HEK293 (cell line): Measurements from ENCODE around the gene ITGA7.

Experiments used
- CTCF ChIA-PET: fragments of 350-600 bp; formaldehyde crosslinking; extraction: SDS; loops from one replicate; lab custom pipeline; 2021; ENCODE audit warnings: antibody characterized with exemption; lab: Yijun Ruan, JAX
- POLR2A ChIA-PET: fragments of 300-600 bp; formaldehyde crosslinking; extraction: SDS; loops from one replicate; lab custom pipeline; 2020; ENCODE audit warnings: antibody characterized with exemption, inconsistent platforms; lab: Yijun Ruan, JAX
- H3K27ac ChIP-seq: fragments of 200-500 bp; sonication (Bioruptor generic); 2 replicates; pipeline ENCODE4 v1.5.1; 2014; ENCODE audit warnings: low read depth, low read length, control low read depth, inconsistent platforms; ENCODE audit errors: extremely low read depth
- H3K36me3 ChIP-seq, 2 experiments: fragments of 200-500 bp in 1 of 2; sonication (Bioruptor generic) in 1 of 2; 1 replicate in 1 of 2; 2 replicates in 1 of 2; pipeline ENCODE4 v1.5.1; 2014 to 2017; ENCODE audit warnings: inconsistent platforms in 2 of 2, low read length in 2 of 2; ENCODE audit not compliant: control insufficient read depth in 2 of 2, insufficient read depth in 1 of 2
- H3K4me1 ChIP-seq: fragments of 200-500 bp; sonication (Bioruptor generic); 2 replicates; pipeline ENCODE4 v1.5.1; 2014; ENCODE audit warnings: mild to moderate bottlenecking, low read length, inconsistent platforms; ENCODE audit not compliant: control insufficient read depth, insufficient read depth
- H3K4me3 ChIP-seq: 2 replicates; pipeline ENCODE4 v1.5.1; 2011; ENCODE audit warnings: low read depth, mild to moderate bottlenecking, control low read depth, low read length, moderate library complexity
- H3K9me3 ChIP-seq: fragments of 200-500 bp; sonication (Bioruptor generic); 2 replicates; pipeline ENCODE4 v1.5.1; 2014; ENCODE audit warnings: low read depth, low read length, inconsistent platforms; ENCODE audit not compliant: control insufficient read depth, insufficient read depth
- FEZF1 ChIP-seq: fragments of 450-650 bp; formaldehyde crosslinking; IDR thresholded peaks from 2 replicates; pipeline ENCODE4 v1.5.1; 2016; ENCODE audit warnings: missing biosample characterization, missing genetic modification characterization
- GLI2 ChIP-seq: fragments of 450-650 bp; formaldehyde crosslinking; IDR thresholded peaks from 2 replicates; pipeline ENCODE4; 2017; ENCODE audit warnings: missing biosample characterization, missing genetic modification characterization, low read depth, borderline replicate concordance
- GLI4 ChIP-seq: fragments of 450-650 bp; formaldehyde crosslinking; IDR thresholded peaks from 2 replicates; pipeline ENCODE4 v1.5.1; 2016; ENCODE audit warnings: missing biosample characterization, missing genetic modification characterization
- HOXD13 ChIP-seq: sonication (generic); formaldehyde crosslinking; IDR thresholded peaks from 2 replicates; pipeline ENCODE4 v1.8.0; 2022; ENCODE audit warnings: missing genetic modification reagents, borderline replicate concordance
- KLF8 ChIP-seq: fragments of 450-650 bp; formaldehyde crosslinking; IDR thresholded peaks from 2 replicates; pipeline ENCODE4 v1.5.1; 2016; ENCODE audit warnings: missing biosample characterization, missing genetic modification characterization
- PRDM2 ChIP-seq: fragments of 450-650 bp; formaldehyde crosslinking; IDR thresholded peaks from 2 replicates; pipeline ENCODE4 v1.5.1; 2016; ENCODE audit warnings: missing biosample characterization, missing genetic modification characterization, borderline replicate concordance
- REST ChIP-seq: fragments of 450-650 bp; formaldehyde crosslinking; IDR thresholded peaks from 2 replicates; pipeline ENCODE4 v1.5.1; 2016; ENCODE audit warnings: missing biosample characterization, missing genetic modification characterization
- WT1 ChIP-seq: fragments of 450-650 bp; formaldehyde crosslinking; IDR thresholded peaks from 2 replicates; pipeline ENCODE4 v1.5.1; 2016; ENCODE audit warnings: missing biosample characterization, missing genetic modification characterization
- ZNF140 ChIP-seq: fragments of 450-650 bp; formaldehyde crosslinking; IDR thresholded peaks from 2 replicates; pipeline ENCODE4 v1.5.1; 2016; ENCODE audit warnings: missing biosample characterization, missing genetic modification characterization
- ZNF16 ChIP-seq: fragments of 450-650 bp; formaldehyde crosslinking; IDR thresholded peaks from 2 replicates; pipeline ENCODE4 v1.5.1; 2016; ENCODE audit warnings: low read depth, missing biosample characterization, missing genetic modification characterization
- ZNF324 ChIP-seq: fragments of 450-650 bp; formaldehyde crosslinking; IDR thresholded peaks from 2 replicates; pipeline ENCODE4 v1.5.1; 2016; ENCODE audit warnings: missing biosample characterization, missing genetic modification characterization
- ZNF366 ChIP-seq: fragments of 450-650 bp; formaldehyde crosslinking; conservative IDR thresholded peaks from 2 replicates; pipeline ENCODE4 v1.5.1; 2016; ENCODE audit warnings: missing biosample characterization, missing genetic modification characterization
- ZNF398 ChIP-seq: fragments of 450-650 bp; formaldehyde crosslinking; IDR thresholded peaks from 2 replicates; pipeline ENCODE4 v1.5.1; 2017; ENCODE audit warnings: missing biosample characterization, missing genetic modification characterization
- ZNF624 ChIP-seq: fragments of 450-650 bp; formaldehyde crosslinking; IDR thresholded peaks from 2 replicates; pipeline ENCODE4 v1.5.1; 2017; ENCODE audit warnings: missing biosample characterization, missing genetic modification characterization
- ZNF629 ChIP-seq: fragments of 450-650 bp; formaldehyde crosslinking; IDR thresholded peaks from 2 replicates; pipeline ENCODE4 v1.5.1; 2017; ENCODE audit warnings: missing biosample characterization, missing genetic modification characterization
- ZNF645 ChIP-seq: fragments of 450-650 bp; formaldehyde crosslinking; IDR thresholded peaks from 2 replicates; pipeline ENCODE4; 2016; ENCODE audit warnings: missing biosample characterization, missing genetic modification characterization
- ZNF785 ChIP-seq: fragments of 450-650 bp; formaldehyde crosslinking; IDR thresholded peaks from 2 replicates; pipeline ENCODE4 v1.5.1; 2016; ENCODE audit warnings: missing biosample characterization, missing genetic modification characterization
- ZNF830 ChIP-seq: fragments of 450-650 bp; IDR thresholded peaks from 2 replicates; pipeline ENCODE4 v1.5.0; 2018; ENCODE audit warnings: missing biosample characterization, missing genetic modification characterization, low read depth, mild to moderate bottlenecking, moderate library complexity
- ZXDB ChIP-seq: fragments of 450-650 bp; formaldehyde crosslinking; IDR thresholded peaks from 2 replicates; pipeline ENCODE4 v1.5.1; 2016; ENCODE audit warnings: missing biosample characterization, missing genetic modification characterization
- TF ChIP-seq, protein P1 (sequence below): fragments of 450-650 bp; formaldehyde crosslinking; IDR thresholded peaks from 2 replicates; pipeline ENCODE4 v1.5.1; 2017; ENCODE audit warnings: missing biosample characterization, missing genetic modification characterization

Gene ITGA7

GRCh38 chr12:55742719-55743405 lies 35.2 kb upstream of the ITGA7 start, which contains the start of gene GDF11 (continued):
- TF ChIP-seq REST (tag by site-specific recombination) (no peak), ZXDB (peak; percentile 63), ZNF324 (tag by site-specific recombination) (peak; percentile 47; the same call in 1 of the 2 replicates), ZNF785 (tag by site-specific recombination) (0 out of 2 replicates have a peak, but pooled peaks have one; percentile 67), GLI2 (tag by site-specific recombination) (no peak), HOXD13 (CRISPR knock-in tag) (no peak), ZNF645 (tag by site-specific recombination) (0 out of 2 replicates have a peak, but pooled peaks have one; percentile 33), ZNF366 (tag by site-specific recombination) (peak; percentile 99), ZNF624 (tag by site-specific recombination) (no peak), ZNF629 (no peak), KLF8 (tag by site-specific recombination) (0 out of 2 replicates have a peak, but pooled peaks have one; percentile 35), ZNF398 (tag by site-specific recombination) (peak; percentile 96)
- TF ChIP-seq, all 188 proteins: peak for 34

- CTCF ChIA-PET = interaction anchor here (0.6 to 6.1 kb wide), 6 partner anchors 48 to 302 kb away, joined by 3 to 79 read pairs (median 3); no protein-coding TSS in a partner anchor
- Histone ChIP-seq H3K27ac (no peak overlapping the region), H3K9me3 (no peaks in the 10 kb centered on the region), H3K4me3 (no peak overlapping the region; the same call in 1 of the 2 replicates), H3K4me1 (peaks cover 21% of the 10 kb centered on the region; the same call in 1 of the 2 replicates), H3K36me3 (peaks cover 0 to 6% of the 10 kb centered on the region in 2 experiments; a peak in 1 of 3 replicates)
- POLR2A ChIA-PET = interaction anchor here (0.7 to 2.5 kb wide), 5 partner anchors 12 to 255 kb away, joined by 3 to 17 read pairs (median 4); partner anchors contain the start of genes CD63, ORMDL2, RAB5B and SUOX
- TF ChIP-seq WT1 (tag by site-specific recombination) (no peak), ZNF16 (tag by site-specific recombination) (no peak), PRDM2 (tag by site-specific recombination) (no peak), ZNF140 (tag by site-specific recombination) (no peak), GLI4 (tag by site-specific recombination) (no peak), FEZF1 (tag by site-specific recombination) (peak; percentile 85), ZNF830 (no peak)
- TF ChIP-seq, protein P1, sequence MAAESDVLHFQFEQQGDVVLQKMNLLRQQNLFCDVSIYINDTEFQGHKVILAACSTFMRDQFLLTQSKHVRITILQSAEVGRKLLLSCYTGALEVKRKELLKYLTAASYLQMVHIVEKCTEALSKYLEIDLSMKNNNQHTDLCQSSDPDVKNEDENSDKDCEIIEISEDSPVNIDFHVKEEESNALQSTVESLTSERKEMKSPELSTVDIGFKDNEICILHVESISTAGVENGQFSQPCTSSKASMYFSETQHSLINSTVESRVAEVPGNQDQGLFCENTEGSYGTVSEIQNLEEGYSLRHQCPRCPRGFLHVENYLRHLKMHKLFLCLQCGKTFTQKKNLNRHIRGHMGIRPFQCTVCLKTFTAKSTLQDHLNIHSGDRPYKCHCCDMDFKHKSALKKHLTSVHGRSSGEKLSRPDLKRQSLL (tag by site-specific recombination) = peak; percentile 68; the same call in 1 of the 2 replicates
Measured at GRCh38 chr12:55741931-55742680, 34.4 kb upstream of the ITGA7 start.
